Activated CD4-positive, alpha-beta T cell treated with anti-CD3 and anti-CD28 coated beads, Interleukin-2, amount 50 U/mL, for 24 hours (primary cell): ENCODE data around the gene SESN1.
"Not testable (repeated sequence)": the region's sequence is repeated elsewhere in the genome, so short reads cannot be mapped to it uniquely, and the experiment has no call there.

ENCODE experiments used
- DNase-seq, 2 donors: peaks; one replicate each; pipeline ENCODE4 v3.0.0-alpha.2; 2020; ENCODE audit warnings: low read depth in 1 of 2, low spot score in 1 of 2

Gene SESN1

GRCh38 chr6:109002882-109003281, 91.8 kb downstream of the SESN1 start:
- no peak for DNase-seq

GRCh38 chr6:109002051-109002697, 92.5 kb downstream of the SESN1 start:
- no peak for DNase-seq

- DNase-seq = no peak
Observed at GRCh38 chr6:109001291-109001894, 93.3 kb downstream of the SESN1 start.

- DNase-seq = no peak
Observed at GRCh38 chr6:109000289-109000688, 94.4 kb downstream of the SESN1 start.

- DNase-seq = no peak
Observed at GRCh38 chr6:108999428-108999827, 95.2 kb downstream of the SESN1 start.

GRCh38 chr6:108998485-108998884, 96.2 kb downstream of the SESN1 start:
- DNase-seq = no peak

- DNase-seq = no peak
Observed at GRCh38 chr6:108996208-108996607, 98.4 kb downstream of the SESN1 start.

- DNase-seq = no peak
Observed at GRCh38 chr6:108995296-108995695, 99.3 kb downstream of the SESN1 start.

GRCh38 chr6:108993876-108994275, 100.8 kb downstream of the SESN1 start:
- DNase-seq = no peak

- DNase-seq = no peak
Observed at GRCh38 chr6:108989700-108990099, 104.9 kb downstream of the SESN1 start.

- DNase-seq = no peak
Observed at GRCh38 chr6:108988765-108989164, 105.9 kb downstream of the SESN1 start.

- DNase-seq = no peak
Observed at GRCh38 chr6:108988296-108988695, 106.3 kb downstream of the SESN1 start.

- DNase-seq = no peak
Observed at GRCh38 chr6:108987156-108987555, 107.5 kb downstream of the SESN1 start.

GRCh38 chr6:108985301-108985700, 109.3 kb downstream of the SESN1 start:
- DNase-seq = no peak

GRCh38 chr6:108983151-108983550, 111.5 kb downstream of the SESN1 start:
- DNase-seq = no peak

GRCh38 chr6:108982154-108983113, 112.2 kb downstream of the SESN1 start:
- DNase-seq = no peak

GRCh38 chr6:108978638-108979037, 116.0 kb downstream of the SESN1 start:
- not testable (repeated sequence) for DNase-seq

- no peak for DNase-seq
Observed at GRCh38 chr6:108974201-108974600, 120.4 kb downstream of the SESN1 start.

GRCh38 chr6:108969776-108970175, 124.9 kb downstream of the SESN1 start:
- no peak for DNase-seq

GRCh38 chr6:108968325-108969316, 126.0 kb downstream of the SESN1 start:
- no peak for DNase-seq
